ENCODE data around the gene ZFYVE28.

Gene ZFYVE28

GRCh38 chr4:2411786-2412510 lies 6.5 kb downstream of the ZFYVE28 start:
- no peak for DNase-seq

- DNase-seq, result no peak
Measured at GRCh38 chr4:2409381-2409783, 9.1 kb downstream of the ZFYVE28 start.

- DNase-seq, result no peak
Measured at GRCh38 chr4:2408976-2409375, 9.5 kb downstream of the ZFYVE28 start.

GRCh38 chr4:2408401-2408958 lies 10.0 kb downstream of the ZFYVE28 start:
- no peak for DNase-seq

- no peak for DNase-seq
Measured at GRCh38 chr4:2407991-2408342, 10.5 kb downstream of the ZFYVE28 start.

- DNase-seq, result no peak
Measured at GRCh38 chr4:2406920-2407319, 11.5 kb downstream of the ZFYVE28 start.

GRCh38 chr4:2406406-2406805 lies 12.0 kb downstream of the ZFYVE28 start:
- no peak for DNase-seq

- no peak for DNase-seq
Measured at GRCh38 chr4:2402941-2403340, 15.5 kb downstream of the ZFYVE28 start.

GRCh38 chr4:2402048-2402842 lies 16.2 kb downstream of the ZFYVE28 start:
- no peak for DNase-seq

GRCh38 chr4:2401610-2401983 lies 16.8 kb downstream of the ZFYVE28 start:
- DNase-seq, result no peak

GRCh38 chr4:2400841-2401609 lies 17.4 kb downstream of the ZFYVE28 start:
- no peak for DNase-seq

GRCh38 chr4:2399631-2400190 lies 18.7 kb downstream of the ZFYVE28 start:
- no peak for DNase-seq

- no peak for DNase-seq
Measured at GRCh38 chr4:2399216-2399615, 19.2 kb downstream of the ZFYVE28 start.

GRCh38 chr4:2397596-2398379 lies 20.7 kb downstream of the ZFYVE28 start:
- no peak for DNase-seq

- no peak for DNase-seq
Measured at GRCh38 chr4:2396781-2397368, 21.6 kb downstream of the ZFYVE28 start.

GRCh38 chr4:2395584-2395983 lies 22.9 kb downstream of the ZFYVE28 start:
- no peak for DNase-seq

- no peak for DNase-seq
Measured at GRCh38 chr4:2395038-2395437, 23.4 kb downstream of the ZFYVE28 start.

- DNase-seq, result no peak
Measured at GRCh38 chr4:2394528-2394927, 23.9 kb downstream of the ZFYVE28 start.

GRCh38 chr4:2393353-2394270 lies 24.8 kb downstream of the ZFYVE28 start:
- DNase-seq, result no peak

GRCh38 chr4:2390784-2391421 lies 27.5 kb downstream of the ZFYVE28 start:
- DNase-seq, result no peak

All from effector CD4-positive, alpha-beta T cell (primary cell).